Hepatocyte (in vitro differentiated cells): Measurements from ENCODE around the gene EPHB2. TPM values are rescaled to one million over a fixed set of nuclear protein-coding genes. Genes with fewer than 3 reads are reported as not detected.

Experiments
- DNase-seq: peaks from one replicate; pipeline ENCODE4 v3.0.0-alpha.2; 2016; ENCODE audit warnings: low spot score
- H2AFZ ChIP-seq: fragments of 200-600 bp; sonication (generic); 2 replicates; pipeline ENCODE4 v1.6.0; 2016; ENCODE audit warnings: antibody characterized with exemption, mild to moderate bottlenecking
- H3K27ac ChIP-seq: fragments of 200-600 bp; sonication (generic); 2 replicates; pipeline ENCODE4 v1.5.1; 2016; ENCODE audit warnings: mild to moderate bottlenecking
- H3K27me3 ChIP-seq: fragments of 200-600 bp; sonication (generic); 2 replicates; pipeline ENCODE4 v1.6.1; 2016
- H3K36me3 ChIP-seq: fragments of 200-600 bp; sonication (generic); replicated peaks from 2 replicates; pipeline ENCODE4 v1.5.1; 2016; ENCODE audit warnings: low read depth; ENCODE audit not compliant: insufficient read depth
- H3K4me1 ChIP-seq: fragments of 200-600 bp; sonication (generic); 2 replicates; pipeline ENCODE4 v1.5.1; 2016; ENCODE audit warnings: mild to moderate bottlenecking, moderate library complexity; ENCODE audit not compliant: insufficient read depth
- H3K4me2 ChIP-seq: fragments of 200-600 bp; sonication (generic); 2 replicates; pipeline ENCODE4 v1.6.0; 2016
- H3K4me3 ChIP-seq: fragments of 200-600 bp; sonication (generic); 2 replicates; pipeline ENCODE4 v1.5.1; 2016; ENCODE audit warnings: mild to moderate bottlenecking
- H3K79me2 ChIP-seq: fragments of 200-600 bp; sonication (generic); 2 replicates; pipeline ENCODE4 v1.6.0; 2017; ENCODE audit warnings: mild to moderate bottlenecking
- H3K9me2 ChIP-seq: fragments of 200-600 bp; sonication (generic); replicated peaks from 2 replicates; pipeline ENCODE4 v1.6.0; 2017; ENCODE audit warnings: mild to moderate bottlenecking; ENCODE audit not compliant: insufficient read depth
- H3K9me3 ChIP-seq: fragments of 200-600 bp; sonication (generic); 2 replicates; pipeline ENCODE4 v1.5.1; 2016; ENCODE audit warnings: low read depth, mild to moderate bottlenecking
- H4K20me1 ChIP-seq: fragments of 200-600 bp; sonication (generic); 2 replicates; pipeline ENCODE4 v1.6.0; 2016; ENCODE audit warnings: mild to moderate bottlenecking; ENCODE audit not compliant: insufficient read depth, poor library complexity, severe bottlenecking
- CTCF ChIP-seq: fragments of 200-600 bp; sonication (generic); IDR thresholded peaks from 2 replicates; pipeline ENCODE4 v1.5.1; 2016; ENCODE audit warnings: antibody characterized with exemption, mild to moderate bottlenecking; ENCODE audit not compliant: poor library complexity
- EZH2 ChIP-seq: fragments of 200-600 bp; sonication (generic); IDR thresholded peaks from 2 replicates; pipeline ENCODE4 v1.6.1; 2016; ENCODE audit warnings: antibody characterized with exemption, mild to moderate bottlenecking, borderline replicate concordance
- EZH2phosphoT487 ChIP-seq: fragments of 200-600 bp; sonication (generic); IDR thresholded peaks from one replicate; pipeline ENCODE4 v1.6.1; 2018; ENCODE audit warnings: antibody characterized with exemption, mild to moderate bottlenecking, low read depth, moderate library complexity; ENCODE audit not compliant: unreplicated experiment, severe bottlenecking
- WGBS: methylation state at CpG from one replicate; pipeline ENCODE4 v1.1.6; 2016; ENCODE audit warnings: low lambda C conversion rate; ENCODE audit errors: missing lambda C conversion rate; 5-methylcytosine and 5-hydroxymethylcytosine counted together
- polyA plus RNA-seq: library from polyadenylated mRNA; unstranded; fragments of >200 nt; fragmentation: Nextera tagmentation; extraction: Ambion mirVana; gene quantifications from 2 replicates; pipeline ENCODE4 v1.2.1, GENCODE V29; 2016
- total RNA-seq: library from RNA; depleted of rRNA; stranded (reverse); fragments of >200 nt; gene quantifications from 2 replicates; pipeline ENCODE4 v1.2.3, GENCODE V29; 2014

Gene EPHB2
- total and polyA plus RNA-seq, 2 experiments from 2014 or later, result 17.2 to 18.3 TPM

DNA sequence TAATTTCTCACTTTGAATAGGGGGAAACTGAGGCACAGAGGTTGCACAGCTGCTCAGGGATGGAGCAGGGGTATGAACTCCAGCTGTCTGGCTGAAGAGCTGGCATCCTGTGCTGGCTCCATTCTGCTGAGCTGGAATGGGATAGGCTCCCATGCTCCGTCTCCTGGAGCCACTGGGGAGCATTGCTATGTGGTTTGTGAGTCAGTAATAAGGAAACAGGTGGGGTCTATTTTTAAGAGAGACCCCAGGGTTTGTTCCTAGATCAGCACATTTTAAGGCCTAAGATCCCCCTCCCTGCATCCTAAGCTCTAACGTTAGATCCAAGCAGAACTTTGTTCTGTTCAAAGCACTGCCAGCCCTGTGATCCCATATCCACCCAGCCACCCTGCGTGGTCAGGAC, 189.8 kb downstream of the EPHB2 start:
- H3K4me2 ChIP-seq, result no peak overlapping the region
- H3K9me3 ChIP-seq, result no peaks in the 10 kb centered on the region
- no peaks in the 10 kb centered on the region for H3K79me2 ChIP-seq
- H2AFZ ChIP-seq, result no peak overlapping the region
- no peak for DNase-seq
- H3K27ac ChIP-seq, result no peak overlapping the region
- no peaks in the 10 kb centered on the region for H3K4me1 ChIP-seq
- no peaks in the 10 kb centered on the region for H3K36me3 ChIP-seq
- TF ChIP-seq EZH2phosphoT487 (no peak), EZH2 (no peak), CTCF (no peak)
- no peaks in the 10 kb centered on the region for H3K9me2 ChIP-seq
- 87% methylated on average over 3 of the region's 3 CpGs for WGBS
- no peaks in the 10 kb centered on the region for H4K20me1 ChIP-seq
- H3K27me3 ChIP-seq, result no peaks in the 10 kb centered on the region
- no peak overlapping the region for H3K4me3 ChIP-seq

DNA sequence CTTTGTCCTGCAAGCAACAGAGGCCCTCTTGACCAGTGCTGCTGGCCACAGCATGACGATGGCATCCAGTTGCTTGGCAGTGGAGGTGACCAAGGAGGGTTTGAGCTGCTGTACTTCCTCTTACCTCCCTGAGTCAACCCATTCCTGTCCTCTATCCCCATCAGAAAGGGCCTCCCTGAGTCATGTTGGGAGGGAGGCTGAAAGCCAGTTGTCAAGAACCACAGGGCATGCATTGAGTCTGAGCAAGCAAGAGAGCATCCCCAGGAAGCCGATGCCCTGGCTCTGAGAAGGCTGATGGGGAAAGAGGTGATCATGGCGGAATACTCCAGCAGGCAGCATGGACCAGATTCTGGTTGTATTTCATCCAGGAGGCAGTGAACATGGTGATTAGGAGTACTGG, 192.5 kb downstream of the EPHB2 start:
- no peak overlapping the region for H3K27ac ChIP-seq
- no peaks in the 10 kb centered on the region for H3K36me3 ChIP-seq
- H3K9me2 ChIP-seq, result no peaks in the 10 kb centered on the region
- H3K4me2 ChIP-seq, result no peak overlapping the region
- no peak for TF ChIP-seq EZH2
- TF ChIP-seq EZH2phosphoT487, result no peak
- no peak for TF ChIP-seq CTCF
- H3K27me3 ChIP-seq, result no peaks in the 10 kb centered on the region
- H3K4me3 ChIP-seq, result no peak overlapping the region
- H3K9me3 ChIP-seq, result no peaks in the 10 kb centered on the region
- WGBS, result 98% methylated on average over 3 of the region's 3 CpGs
- DNase-seq, result no peak
- no peaks in the 10 kb centered on the region for H3K4me1 ChIP-seq
- H2AFZ ChIP-seq, result no peak overlapping the region
- H4K20me1 ChIP-seq, result no peaks in the 10 kb centered on the region
- H3K79me2 ChIP-seq, result no peaks in the 10 kb centered on the region

DNA sequence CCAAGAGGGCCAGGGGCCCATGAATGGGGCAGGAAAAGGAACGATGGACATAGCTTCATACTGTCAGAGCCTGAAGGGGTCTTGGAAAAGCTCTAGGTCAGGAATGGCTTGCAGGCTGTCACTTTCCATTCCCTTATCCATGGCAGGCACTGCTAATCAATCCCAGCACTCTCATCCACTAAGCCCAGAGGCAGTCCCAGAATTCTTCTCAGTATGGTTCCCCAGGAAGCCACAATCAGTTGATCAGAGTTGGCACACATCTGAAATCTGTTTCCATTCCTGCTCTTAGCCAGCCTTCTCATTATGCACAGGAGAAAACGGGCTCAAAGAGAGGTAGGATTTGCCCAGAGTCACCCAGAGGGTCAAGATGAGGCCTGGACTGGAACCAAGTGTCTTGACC, 196.3 kb downstream of the EPHB2 start:
- Histone ChIP-seq H2AFZ (no peak overlapping the region), H3K9me3 (no peaks in the 10 kb centered on the region), H3K9me2 (no peaks in the 10 kb centered on the region), H3K36me3 (no peaks in the 10 kb centered on the region), H3K79me2 (no peaks in the 10 kb centered on the region), H3K4me3 (no peak overlapping the region), H3K4me2 (no peak overlapping the region), H3K4me1 (no peaks in the 10 kb centered on the region), H3K27me3 (no peaks in the 10 kb centered on the region), H3K27ac (no peak overlapping the region), H4K20me1 (no peaks in the 10 kb centered on the region)
- no peak for DNase-seq
- WGBS, result 92% methylated on average over 2 of the region's 2 CpGs
- TF ChIP-seq EZH2, result no peak
- no peak for TF ChIP-seq EZH2phosphoT487
- no peak for TF ChIP-seq CTCF

GRCh38 chr1:22907528-22907927, 196.9 kb downstream of the EPHB2 start:
- H3K79me2 ChIP-seq, result no peaks in the 10 kb centered on the region
- H3K27ac ChIP-seq, result no peak overlapping the region
- DNase-seq, result no peak
- no peak overlapping the region for H2AFZ ChIP-seq
- no peaks in the 10 kb centered on the region for H3K4me1 ChIP-seq
- H3K4me2 ChIP-seq, result no peak overlapping the region
- no peaks in the 10 kb centered on the region for H3K27me3 ChIP-seq
- H3K9me2 ChIP-seq, result no peaks in the 10 kb centered on the region
- no peaks in the 10 kb centered on the region for H3K9me3 ChIP-seq
- no peaks in the 10 kb centered on the region for H3K36me3 ChIP-seq
- H3K4me3 ChIP-seq, result no peak overlapping the region
- no peaks in the 10 kb centered on the region for H4K20me1 ChIP-seq
- WGBS, result 94% methylated on average over 3 of the region's 3 CpGs
- TF ChIP-seq CTCF, result no peak
- no peak for TF ChIP-seq EZH2
- no peak for TF ChIP-seq EZH2phosphoT487
